ENCODE data around the gene AKR1E2.

Gene AKR1E2

DNA sequence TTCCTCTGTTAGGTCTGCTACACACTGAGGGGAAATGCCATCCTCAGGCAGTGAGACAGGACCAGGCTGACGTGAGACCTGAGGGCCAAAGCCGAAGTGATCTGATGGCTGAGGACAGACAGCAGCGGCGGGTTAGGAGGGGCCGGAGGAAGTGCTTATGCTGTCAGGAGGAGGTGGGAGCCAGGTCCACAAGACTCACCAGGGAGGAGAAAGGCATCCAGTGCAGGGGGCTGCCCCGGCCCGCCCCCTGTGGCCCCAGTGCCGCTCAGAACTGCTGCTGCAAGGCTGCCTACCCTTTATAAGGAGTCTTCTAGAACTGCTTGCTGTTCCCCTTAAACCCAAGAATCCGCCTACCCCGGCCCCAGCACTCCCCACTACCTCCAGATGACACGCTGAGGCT is 19.8 kb downstream of the AKR1E2 start:
- TF ChIP-seq ZNF274 (IDR thresholded peaks at IDR 0.05; ENCODE audit: low read depth, low read length), result no peak
- H3K4me3 ChIP-seq (ENCODE audit: low read length), result no peak overlapping the region

DNA sequence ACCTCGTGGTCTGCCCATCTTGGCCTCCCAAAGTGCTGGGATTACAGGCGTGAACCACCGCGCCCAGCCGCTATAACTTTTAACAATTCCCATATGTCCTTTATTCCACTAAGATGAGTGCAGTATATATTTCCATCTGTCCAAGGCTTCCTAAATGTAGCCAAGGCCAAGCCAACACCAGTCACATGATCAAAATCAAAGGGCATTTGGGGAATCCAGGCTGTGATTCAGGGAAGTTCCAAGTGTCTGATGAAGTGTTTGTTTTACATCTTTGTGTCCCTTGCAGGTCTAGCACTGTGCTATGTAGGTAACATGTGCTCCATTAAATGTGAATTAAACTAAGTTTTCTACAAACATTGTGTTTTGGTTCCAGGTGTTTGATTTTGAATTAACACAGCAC is 20.8 kb downstream of the AKR1E2 start:
- H3K4me3 ChIP-seq (ENCODE audit: low read length), result no peak overlapping the region
- TF ChIP-seq ZNF274 (IDR thresholded peaks at IDR 0.05; ENCODE audit: low read depth, low read length), result no peak

DNA sequence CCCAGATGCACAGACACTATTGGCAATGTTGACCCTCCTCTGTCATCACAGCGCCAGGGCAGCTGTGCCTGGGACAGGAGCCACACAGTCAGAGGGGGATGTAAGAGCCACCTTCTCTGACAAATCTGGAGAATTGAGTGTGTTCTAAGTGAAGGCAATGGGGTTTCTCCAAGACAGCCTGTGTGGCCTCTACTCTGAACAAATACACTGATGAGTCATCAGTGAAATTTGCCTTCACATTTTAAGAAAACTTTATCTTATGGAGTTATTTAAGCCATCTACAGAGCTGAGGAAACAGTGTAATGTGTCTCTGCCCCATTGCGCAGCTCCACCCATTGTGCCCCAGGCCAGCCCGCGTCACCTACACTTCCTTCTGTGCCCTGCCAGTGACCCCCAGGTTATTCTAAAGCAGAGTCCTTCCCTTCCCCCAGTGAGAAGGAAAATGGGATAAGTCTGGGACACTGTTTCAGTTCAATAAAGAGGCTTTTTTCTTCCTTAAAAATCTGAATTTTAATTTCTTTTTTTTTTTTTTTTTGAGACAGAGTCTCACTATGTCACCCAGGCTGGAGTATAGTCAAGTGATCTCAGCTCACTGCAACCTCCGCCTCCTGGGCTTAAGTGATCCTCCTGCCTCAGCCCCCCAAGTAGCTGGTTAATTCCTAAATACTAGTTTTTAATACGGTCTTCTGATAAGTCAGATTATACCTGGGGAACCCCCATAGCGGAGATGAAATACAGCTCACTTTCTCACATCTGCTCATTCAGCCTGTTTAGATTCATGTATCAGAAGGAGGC is 21.8 kb downstream of the AKR1E2 start:
- no peak overlapping the region for H3K4me3 ChIP-seq (ENCODE audit: low read length)
- no peak for TF ChIP-seq ZNF274 (IDR thresholded peaks at IDR 0.05; ENCODE audit: low read depth, low read length)

DNA sequence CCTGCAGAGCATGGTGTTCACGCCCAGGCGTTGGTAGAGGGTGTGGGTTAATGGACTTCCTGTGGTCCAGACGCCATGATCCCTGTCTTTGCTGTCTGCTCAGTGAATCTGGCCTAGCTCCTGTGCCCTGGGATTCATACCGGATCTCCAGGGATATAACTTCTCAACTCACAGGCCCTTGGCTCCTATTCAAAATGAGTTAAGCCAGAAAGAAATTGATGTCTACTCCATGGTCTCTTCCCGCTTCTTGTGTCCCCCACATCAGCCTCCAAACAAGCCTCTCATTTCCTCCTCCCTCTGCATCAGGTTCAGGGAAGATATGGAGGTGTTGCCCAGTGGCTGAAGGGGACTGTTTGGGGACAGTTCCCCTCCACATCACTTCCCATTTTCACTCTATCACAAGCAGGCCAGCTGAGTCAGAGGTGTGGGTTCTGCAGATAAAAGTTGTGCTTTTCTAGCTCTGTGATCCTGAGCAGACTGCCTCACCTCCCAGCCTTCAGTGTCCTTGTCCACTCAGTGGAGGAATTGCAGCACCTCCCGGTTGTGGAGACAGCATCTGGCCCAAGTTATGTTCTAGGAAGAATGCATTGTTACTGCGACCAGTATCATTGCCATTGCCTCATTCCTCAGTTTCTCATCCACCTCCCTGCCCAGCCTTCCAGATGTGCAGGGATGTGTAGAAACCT is 22.5 kb downstream of the AKR1E2 start:
- no peak overlapping the region for H3K4me3 ChIP-seq (ENCODE audit: low read length)
- TF ChIP-seq ZNF274 (IDR thresholded peaks at IDR 0.05; ENCODE audit: low read depth, low read length), result no peak

DNA sequence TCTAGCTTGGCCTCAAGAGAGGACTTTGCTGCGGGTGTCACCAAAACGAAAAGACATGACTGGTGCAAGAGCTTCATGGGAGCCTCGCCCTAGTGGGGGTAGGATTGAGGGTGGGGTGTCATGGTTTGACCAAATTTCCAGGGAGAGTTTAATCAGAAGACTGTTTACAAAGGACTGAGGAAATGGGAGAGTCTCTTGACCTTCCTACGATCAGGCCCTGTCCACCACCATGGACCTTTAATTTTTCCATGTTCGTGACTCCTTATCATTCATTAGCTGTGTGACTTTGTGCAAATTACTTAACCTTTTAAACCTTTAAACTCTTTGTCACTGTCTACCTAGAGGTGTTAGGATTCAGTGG is 23.0 kb downstream of the AKR1E2 start:
- TF ChIP-seq ZNF274 (IDR thresholded peaks at IDR 0.05; ENCODE audit: low read depth, low read length), result no peak
- no peak overlapping the region for H3K4me3 ChIP-seq (ENCODE audit: low read length)

- no peak for TF ChIP-seq ZNF274 (IDR thresholded peaks at IDR 0.05; ENCODE audit: low read depth, low read length)
Measured at GRCh38 chr10:4849555-4850242, 23.7 kb downstream of the AKR1E2 start.

GRCh38 chr10:4850397-4850796 is 24.4 kb downstream of the AKR1E2 start:
- TF ChIP-seq ZNF274 (IDR thresholded peaks at IDR 0.05; ENCODE audit: low read depth, low read length), result no peak
- H3K4me3 ChIP-seq (ENCODE audit: low read length), result no peak overlapping the region

More at GRCh38 chr10:4849555-4850242, 23.7 kb downstream of the AKR1E2 start:
- H3K4me3 ChIP-seq (ENCODE audit: low read length), result no peak overlapping the region

- TF ChIP-seq ZNF274 (IDR thresholded peaks at IDR 0.05; ENCODE audit: low read depth, low read length), result no peak
Measured at GRCh38 chr10:4851176-4851575, 25.2 kb downstream of the AKR1E2 start.

DNA sequence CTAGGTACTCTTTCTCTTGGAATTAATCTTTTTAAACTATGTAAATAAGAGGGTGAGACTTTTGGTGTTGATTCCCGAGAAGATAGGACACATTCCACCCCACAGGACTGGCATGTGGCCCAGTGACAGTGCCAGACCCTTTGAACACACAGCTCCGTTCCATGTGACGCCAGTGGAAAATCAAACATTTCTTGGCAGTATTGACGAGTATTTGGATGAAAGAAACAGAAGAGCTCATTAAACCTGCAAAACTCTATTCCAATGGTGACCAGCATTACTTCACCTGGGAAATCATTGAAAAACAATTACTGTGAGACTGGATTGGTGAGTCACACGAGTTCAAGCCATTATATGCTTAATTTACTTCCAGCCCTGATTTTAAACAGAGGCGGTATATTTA is 25.8 kb downstream of the AKR1E2 start:
- no peak overlapping the region for H3K4me3 ChIP-seq (ENCODE audit: low read length)
- TF ChIP-seq ZNF274 (IDR thresholded peaks at IDR 0.05; ENCODE audit: low read depth, low read length), result no peak

More at GRCh38 chr10:4851176-4851575, 25.2 kb downstream of the AKR1E2 start:
- H3K4me3 ChIP-seq (ENCODE audit: low read length), result no peak overlapping the region

DNA sequence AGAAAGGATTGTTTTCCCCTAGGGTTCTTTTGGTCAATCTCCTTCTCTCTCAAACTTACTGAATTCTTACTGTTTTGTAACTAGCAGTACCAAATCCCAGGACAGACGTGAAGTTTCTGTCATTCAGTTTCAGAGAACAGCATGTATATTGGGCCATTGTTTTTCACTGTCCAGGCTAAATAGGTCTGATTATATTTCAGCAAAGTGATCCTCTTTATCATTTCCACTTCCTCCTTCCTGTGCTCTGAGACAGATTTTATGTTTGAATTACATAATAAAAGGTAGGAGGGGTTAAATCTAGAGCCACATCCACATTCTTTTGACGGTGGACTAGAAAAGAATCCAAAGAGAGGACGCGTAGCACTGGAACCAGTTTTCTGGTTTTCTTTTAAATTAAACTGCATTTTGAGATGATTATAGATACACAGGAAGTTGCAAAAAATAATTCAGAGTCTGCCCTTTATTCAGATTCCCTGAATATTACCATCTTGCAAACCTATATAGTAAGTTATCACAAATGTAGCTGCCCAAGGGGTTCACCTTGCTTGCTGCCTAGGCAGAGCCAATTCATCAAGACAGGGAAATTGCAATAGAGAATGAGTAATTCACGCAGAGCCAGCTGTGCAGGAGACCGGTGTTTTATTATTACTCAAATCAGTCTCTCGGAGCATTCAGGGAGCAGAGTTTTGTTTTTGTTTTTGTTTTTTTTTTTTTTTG is 40.1 kb downstream of the AKR1E2 start:
- TF ChIP-seq ZNF274 (IDR thresholded peaks at IDR 0.05; ENCODE audit: low read depth, low read length), result no peak
- no peak overlapping the region for H3K4me3 ChIP-seq (ENCODE audit: low read length)

GRCh38 chr10:4867109-4867519 is 41.1 kb downstream of the AKR1E2 start:
- TF ChIP-seq ZNF274 (IDR thresholded peaks at IDR 0.05; ENCODE audit: low read depth, low read length), result no peak
- H3K4me3 ChIP-seq (ENCODE audit: low read length), result no peak overlapping the region

DNA sequence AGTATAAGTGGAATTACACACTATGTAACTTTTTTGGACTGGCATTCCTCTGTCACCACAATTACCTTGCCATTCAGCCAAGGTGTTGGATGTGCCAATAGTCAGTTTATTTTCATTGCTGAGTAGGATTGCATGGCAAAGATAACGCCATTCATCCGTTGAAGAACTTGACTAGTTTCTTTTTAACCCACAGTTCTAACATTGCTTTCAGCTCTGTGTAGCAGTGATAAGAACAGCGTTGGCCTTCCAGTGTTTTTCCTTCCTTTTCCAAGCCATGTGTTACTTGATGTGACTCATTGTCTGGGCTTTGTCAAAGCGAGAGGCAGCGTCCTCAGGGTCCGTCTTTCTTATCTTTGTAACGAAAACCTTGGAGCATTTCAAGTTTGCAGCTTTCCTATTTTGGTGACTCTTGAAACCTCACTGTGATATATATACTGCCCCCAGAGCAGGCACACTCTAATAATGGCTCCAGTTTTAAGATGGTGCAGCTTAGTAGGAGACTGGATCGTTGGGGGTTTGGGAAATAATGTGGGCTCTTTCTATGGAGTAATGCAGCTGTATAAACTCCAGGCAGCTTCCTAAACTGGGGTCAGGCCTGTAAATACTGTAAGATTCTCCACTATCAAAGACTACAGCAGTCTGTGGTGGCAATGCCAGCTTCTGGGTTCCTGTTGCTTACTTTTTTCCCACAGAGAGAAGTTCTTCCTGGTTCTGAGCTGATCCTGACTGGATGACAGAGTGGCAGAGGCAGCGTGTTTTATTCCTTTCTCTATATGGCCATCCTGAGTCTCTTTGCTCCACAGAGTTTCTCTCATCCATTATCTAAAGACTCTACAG is 41.7 kb downstream of the AKR1E2 start:
- no peak overlapping the region for H3K4me3 ChIP-seq (ENCODE audit: low read length)
- TF ChIP-seq ZNF274 (IDR thresholded peaks at IDR 0.05; ENCODE audit: low read depth, low read length), result no peak

- no peak for TF ChIP-seq ZNF274 (IDR thresholded peaks at IDR 0.05; ENCODE audit: low read depth, low read length)
- no peak overlapping the region for H3K4me3 ChIP-seq (ENCODE audit: low read length)
Measured at GRCh38 chr10:4868357-4868657, 42.3 kb downstream of the AKR1E2 start.

- H3K4me3 ChIP-seq (ENCODE audit: low read length), result no peak overlapping the region
Measured at GRCh38 chr10:4882704-4883078, 56.7 kb downstream of the AKR1E2 start.

More at GRCh38 chr10:4882704-4883078, 56.7 kb downstream of the AKR1E2 start:
- no peak for TF ChIP-seq ZNF274 (IDR thresholded peaks at IDR 0.05; ENCODE audit: low read depth, low read length)

All from GM08714 (cell line).